HepG2 (cell line): ENCODE measurements around the gene MAPK11. TPM values are rescaled to one million over a fixed set of nuclear protein-coding genes. Genes with fewer than 3 reads are reported as not detected.

Experiments
- ESRRA ChIP-seq: sonication (generic); formaldehyde crosslinking; IDR thresholded peaks from 2 replicates; pipeline ENCODE4 v1.5.1; 2020; ENCODE audit warnings: mild to moderate bottlenecking, low read depth, missing genetic modification reagents
- GATA4 ChIP-seq: sonication (generic); IDR thresholded peaks from 2 replicates; pipeline ENCODE4 v1.6.1; 2016; ENCODE audit warnings: antibody characterized with exemption, low read depth, borderline replicate concordance
- HNF1A ChIP-seq, 2 experiments: sonication (generic) in 1 of 2; formaldehyde crosslinking in 1 of 2; IDR thresholded peaks; 2 replicates each; pipeline versions ENCODE4 v1.4.0 to v1.6.1; 2016 to 2020; ENCODE audit warnings: borderline replicate concordance in 1 of 2, low read depth in 1 of 2, mild to moderate bottlenecking in 1 of 2, missing genetic modification reagents in 1 of 2
- HNRNPLL ChIP-seq: fragments of 200-400 bp; formaldehyde crosslinking; IDR thresholded peaks from 2 replicates; pipeline ENCODE4 v1.6.1; 2017; ENCODE audit warnings: mild to moderate bottlenecking, low read depth, low read length; ENCODE audit not compliant: poor library complexity, severe bottlenecking
- MLLT10 ChIP-seq: sonication (generic); formaldehyde crosslinking; IDR thresholded peaks from 2 replicates; pipeline ENCODE4 v1.4.0; 2020; ENCODE audit warnings: missing genetic modification reagents
- MTA1 ChIP-seq: sonication (generic); formaldehyde crosslinking; IDR thresholded peaks from 2 replicates; pipeline ENCODE4 v1.4.0; 2020; ENCODE audit warnings: missing genetic modification reagents, mild to moderate bottlenecking, borderline replicate concordance
- MTA3 ChIP-seq: sonication (generic); formaldehyde crosslinking; IDR thresholded peaks from 2 replicates; pipeline ENCODE4 v1.4.0; 2020; ENCODE audit warnings: missing genetic modification reagents
- NCOA5 ChIP-seq: sonication (generic); formaldehyde crosslinking; IDR thresholded peaks from 2 replicates; pipeline ENCODE4 v1.4.0; 2020; ENCODE audit warnings: missing genetic modification reagents
- RAD51 ChIP-seq: fragments of 450-650 bp; IDR thresholded peaks from 2 replicates; pipeline ENCODE4 v1.6.1; 2016; ENCODE audit warnings: borderline replicate concordance
- SPEN ChIP-seq: sonication (generic); formaldehyde crosslinking; IDR thresholded peaks from 2 replicates; pipeline ENCODE4 v1.5.1; 2020; ENCODE audit warnings: low read depth, mild to moderate bottlenecking, missing genetic modification reagents
- TOPORS ChIP-seq: sonication (generic); formaldehyde crosslinking; IDR thresholded peaks from 2 replicates; pipeline ENCODE4 v1.8.0; 2023; ENCODE audit warnings: mild to moderate bottlenecking, missing genetic modification reagents
- ZBTB25 ChIP-seq: IDR thresholded peaks from 2 replicates; pipeline ENCODE4 v1.6.1; 2018; ENCODE audit warnings: missing genetic modification reagents
- ZKSCAN5 ChIP-seq: sonication (generic); formaldehyde crosslinking; IDR thresholded peaks from 2 replicates; pipeline ENCODE4 v1.5.1; 2020; ENCODE audit warnings: mild to moderate bottlenecking, missing genetic modification reagents
- ZNF160 ChIP-seq: sonication (generic); formaldehyde crosslinking; IDR thresholded peaks from 2 replicates; pipeline ENCODE4 v1.8.0; 2022; ENCODE audit warnings: mild to moderate bottlenecking, inconsistent platforms, missing genetic modification reagents
- ZNF235 ChIP-seq: sonication (generic); formaldehyde crosslinking; IDR thresholded peaks from 2 replicates; pipeline ENCODE4 v1.8.1; 2023; ENCODE audit warnings: mild to moderate bottlenecking, missing genetic modification reagents, borderline replicate concordance
- ZNF253 ChIP-seq: sonication (generic); formaldehyde crosslinking; IDR thresholded peaks from 2 replicates; pipeline ENCODE4 v1.8.0; 2022; ENCODE audit warnings: mild to moderate bottlenecking, missing genetic modification reagents, borderline replicate concordance
- ZNF333 ChIP-seq: sonication (generic); formaldehyde crosslinking; IDR thresholded peaks from 2 replicates; pipeline ENCODE4 v1.4.0; 2020; ENCODE audit warnings: mild to moderate bottlenecking, missing genetic modification reagents, borderline replicate concordance
- ZNF501 ChIP-seq: sonication (generic); formaldehyde crosslinking; IDR thresholded peaks from 2 replicates; pipeline ENCODE4 v1.5.1; 2020; ENCODE audit warnings: mild to moderate bottlenecking, moderate library complexity, missing genetic modification reagents
- ZNF549 ChIP-seq: sonication (generic); formaldehyde crosslinking; IDR thresholded peaks from 2 replicates; pipeline ENCODE4 v1.5.0; 2020; ENCODE audit warnings: missing genetic modification reagents
- ZNF550 ChIP-seq: sonication (generic); formaldehyde crosslinking; IDR thresholded peaks from 2 replicates; pipeline ENCODE4 v1.4.0; 2020; ENCODE audit warnings: mild to moderate bottlenecking, missing genetic modification reagents, borderline replicate concordance
- ZNF652 ChIP-seq: IDR thresholded peaks from 2 replicates; pipeline ENCODE4 v1.6.1; 2016; ENCODE audit warnings: low read depth, borderline replicate concordance
- ZNF704 ChIP-seq: sonication (generic); formaldehyde crosslinking; IDR thresholded peaks from 2 replicates; pipeline ENCODE4 v1.8.1; 2023; ENCODE audit warnings: mild to moderate bottlenecking, inconsistent platforms, moderate library complexity, missing genetic modification reagents, borderline replicate concordance
- ZNF720 ChIP-seq: sonication (generic); formaldehyde crosslinking; IDR thresholded peaks from 2 replicates; pipeline ENCODE4 v1.4.0; 2020; ENCODE audit warnings: missing genetic modification reagents
- ZNF883 ChIP-seq: sonication (generic); formaldehyde crosslinking; IDR thresholded peaks from 2 replicates; pipeline ENCODE4 v1.5.1; 2020; ENCODE audit warnings: mild to moderate bottlenecking, missing genetic modification reagents; ENCODE audit errors: not compliant biosample characterization
- polyA plus RNA-seq, 8 experiments: library from polyadenylated mRNA; depleted of rRNA in 3 of 8; stranded (reverse) in 7 of 8; unstranded in 1 of 8; fragments of >200 nt; fragmentation: Illumina TruSeq in 4 of 8; extraction: Trizol in 4 of 8; gene quantifications; 2 replicates each; pipeline versions ENCODE4 v1.2.1 to v1.2.3, GENCODE V29; 2011 to 2016; ENCODE audit warnings: low read depth in 4 of 8, missing spikeins in 1 of 8, mixed read lengths in 1 of 8; ENCODE audit not compliant: insufficient read depth in 1 of 8
- total RNA-seq, 5 experiments: library from RNA; depleted of rRNA; stranded (reverse); fragments of >200 nt; fragmentation: Illumina TruSeq; extraction: Trizol; gene quantifications; 2 replicates each; pipeline ENCODE4 v1.2.3, GENCODE V29; 2016; ENCODE audit warnings: low read depth in 1 of 5

Gene MAPK11
- total and polyA plus RNA-seq, 2 of the 13 experiments (the other 11 are each of a cell fraction or from before 2014, with no cell fraction given): 0.15 to 0.17 TPM

- TF ChIP-seq ZNF883 (CRISPR knock-in tag) (no peak), ZNF550 (CRISPR knock-in tag) (no peak), ZNF235 (no peak), ZNF720 (CRISPR knock-in tag) (no peak), MTA1 (CRISPR knock-in tag) (peak; percentile 96), ZNF549 (CRISPR knock-in tag) (peak; percentile 94), NCOA5 (no peak), RAD51 (no peak), MTA3 (CRISPR knock-in tag) (no peak), ZNF501 (CRISPR knock-in tag) (peak; percentile 86), HNF1A (IDR thresholded peaks at IDR 0.05; ENCODE audit: low read depth) (no peak), HNF1A (CRISPR knock-in tag; IDR thresholded peaks at IDR 0.05; ENCODE audit: borderline replicate concordance) (no peak), ZKSCAN5 (no peak), SPEN (CRISPR knock-in tag) (peak; percentile 91), ZNF704 (CRISPR knock-in tag) (no peak), HNRNPLL (peak; percentile 93), ESRRA (peak; percentile 74), GATA4 (no peak), ZNF160 (no peak), ZNF652 (CRISPR knock-in tag) (0 out of 2 replicates have a peak, but pooled peaks have one; percentile 24), MLLT10 (0 out of 2 replicates have a peak, but pooled peaks have one; percentile 12), ZNF333 (CRISPR knock-in tag) (no peak), ZBTB25 (CRISPR knock-in tag) (peak; percentile 80; the same call in 1 of the 2 replicates), ZNF253 (CRISPR knock-in tag) (no peak), TOPORS (no peak)
Observed at GRCh38 chr22:50293441-50294318, 23.5 kb upstream of the MAPK11 start (continued).
